Neural progenitor cell (in vitro differentiated cells): ENCODE results near the gene UQCRC2.

ENCODE experiments used
- EZH2 ChIP-seq: fragments of 200-600 bp; sonication (generic); IDR thresholded peaks from 2 replicates; pipeline ENCODE4 v1.6.1; 2017; ENCODE audit warnings: antibody characterized with exemption, mild to moderate bottlenecking, moderate library complexity
- TF ChIP-seq, protein P1 (sequence below): fragments of 200-600 bp; sonication (generic); IDR thresholded peaks from 2 replicates; pipeline ENCODE4 v1.5.1; 2017; ENCODE audit warnings: antibody characterized with exemption, mild to moderate bottlenecking

- TF ChIP-seq, protein P1, sequence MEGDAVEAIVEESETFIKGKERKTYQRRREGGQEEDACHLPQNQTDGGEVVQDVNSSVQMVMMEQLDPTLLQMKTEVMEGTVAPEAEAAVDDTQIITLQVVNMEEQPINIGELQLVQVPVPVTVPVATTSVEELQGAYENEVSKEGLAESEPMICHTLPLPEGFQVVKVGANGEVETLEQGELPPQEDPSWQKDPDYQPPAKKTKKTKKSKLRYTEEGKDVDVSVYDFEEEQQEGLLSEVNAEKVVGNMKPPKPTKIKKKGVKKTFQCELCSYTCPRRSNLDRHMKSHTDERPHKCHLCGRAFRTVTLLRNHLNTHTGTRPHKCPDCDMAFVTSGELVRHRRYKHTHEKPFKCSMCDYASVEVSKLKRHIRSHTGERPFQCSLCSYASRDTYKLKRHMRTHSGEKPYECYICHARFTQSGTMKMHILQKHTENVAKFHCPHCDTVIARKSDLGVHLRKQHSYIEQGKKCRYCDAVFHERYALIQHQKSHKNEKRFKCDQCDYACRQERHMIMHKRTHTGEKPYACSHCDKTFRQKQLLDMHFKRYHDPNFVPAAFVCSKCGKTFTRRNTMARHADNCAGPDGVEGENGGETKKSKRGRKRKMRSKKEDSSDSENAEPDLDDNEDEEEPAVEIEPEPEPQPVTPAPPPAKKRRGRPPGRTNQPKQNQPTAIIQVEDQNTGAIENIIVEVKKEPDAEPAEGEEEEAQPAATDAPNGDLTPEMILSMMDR: no peak
- TF ChIP-seq EZH2: no peak
Measured at GRCh38 chr16:22027633-22028032, 74.5 kb downstream of the UQCRC2 start.
